ENCODE measurements around the gene MOB3B.

MOB3B gene

DNA sequence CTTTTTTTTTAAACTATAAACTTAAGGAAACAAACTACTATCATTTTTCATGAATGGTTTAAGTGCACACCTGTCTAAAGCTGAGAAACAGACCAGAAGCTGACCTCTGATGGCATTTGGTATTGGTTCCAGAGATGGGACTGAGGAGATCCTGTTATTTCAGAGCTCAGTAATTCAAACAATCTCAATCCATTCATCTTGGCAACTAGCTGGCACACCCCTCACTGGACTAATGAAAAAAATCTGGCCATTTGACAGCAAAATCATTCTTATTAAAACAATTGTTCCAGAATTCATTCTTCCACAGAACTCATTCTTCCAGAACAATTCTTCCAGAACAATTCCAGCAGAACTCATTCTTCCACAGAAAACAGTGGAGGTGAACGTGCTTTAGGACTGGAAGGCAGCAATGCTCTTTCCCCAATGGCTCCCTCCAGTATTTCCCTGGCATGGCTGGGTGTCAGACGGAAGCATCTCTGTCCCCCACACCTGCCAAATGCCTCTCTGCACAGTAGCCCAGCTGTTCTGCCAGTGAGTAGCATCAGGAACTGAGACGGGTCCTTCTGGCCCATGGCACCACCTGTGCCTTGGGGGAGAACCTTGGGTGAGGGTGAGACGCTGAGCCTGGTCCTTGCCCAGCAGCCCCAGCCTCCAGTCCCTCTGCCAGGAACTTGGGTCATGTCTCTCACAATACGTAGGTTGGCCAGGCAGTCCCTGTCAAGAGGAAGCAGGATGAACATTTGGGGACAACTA lies 145.2 kb downstream of the MOB3B start:
- no peak for DNase-seq

GRCh38 chr9:27383524-27383923 lies 146.1 kb downstream of the MOB3B start:
- no peak for DNase-seq

DNA sequence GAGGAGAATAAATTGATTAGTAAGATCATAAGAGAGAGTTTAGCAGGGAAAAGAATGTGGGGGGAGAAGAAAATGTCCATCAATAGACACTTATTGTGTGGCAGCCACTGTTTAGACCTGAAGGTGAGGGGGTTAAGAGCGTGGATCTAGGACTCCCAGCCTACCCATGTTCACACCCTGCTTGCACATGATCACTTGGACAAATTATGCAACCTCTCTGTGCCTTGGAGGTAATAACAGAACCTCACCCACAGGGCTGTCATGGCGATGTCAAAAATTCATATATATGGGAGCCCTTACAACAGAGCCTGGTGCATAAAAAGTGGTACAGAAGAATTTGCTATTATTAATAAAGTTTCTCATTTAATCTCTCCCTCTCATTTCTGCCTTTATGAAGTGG lies 146.6 kb downstream of the MOB3B start:
- no peak for DNase-seq

DNA sequence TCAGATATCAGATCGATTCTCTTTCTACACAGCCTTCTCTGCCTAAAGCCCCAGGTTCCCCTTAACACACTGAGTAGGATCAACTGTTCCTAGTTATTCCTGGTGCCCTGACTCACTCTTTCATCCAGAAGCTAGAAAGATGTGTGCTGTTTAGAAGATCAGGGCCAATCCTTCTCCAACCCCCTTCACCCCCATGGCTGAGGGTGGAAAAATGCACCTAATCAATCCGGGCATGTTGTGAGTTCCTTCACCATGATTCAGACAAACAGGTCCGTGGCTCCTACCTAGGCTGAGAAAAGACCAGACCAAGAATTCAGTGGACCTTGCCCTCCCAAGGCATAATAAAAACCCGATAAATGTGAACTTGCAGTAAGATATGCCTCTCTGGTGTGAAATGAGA lies 147.3 kb downstream of the MOB3B start:
- DNase-seq: no peak

- no peak for DNase-seq
Observed at GRCh38 chr9:27379311-27380251, 150.0 kb downstream of the MOB3B start.

DNA sequence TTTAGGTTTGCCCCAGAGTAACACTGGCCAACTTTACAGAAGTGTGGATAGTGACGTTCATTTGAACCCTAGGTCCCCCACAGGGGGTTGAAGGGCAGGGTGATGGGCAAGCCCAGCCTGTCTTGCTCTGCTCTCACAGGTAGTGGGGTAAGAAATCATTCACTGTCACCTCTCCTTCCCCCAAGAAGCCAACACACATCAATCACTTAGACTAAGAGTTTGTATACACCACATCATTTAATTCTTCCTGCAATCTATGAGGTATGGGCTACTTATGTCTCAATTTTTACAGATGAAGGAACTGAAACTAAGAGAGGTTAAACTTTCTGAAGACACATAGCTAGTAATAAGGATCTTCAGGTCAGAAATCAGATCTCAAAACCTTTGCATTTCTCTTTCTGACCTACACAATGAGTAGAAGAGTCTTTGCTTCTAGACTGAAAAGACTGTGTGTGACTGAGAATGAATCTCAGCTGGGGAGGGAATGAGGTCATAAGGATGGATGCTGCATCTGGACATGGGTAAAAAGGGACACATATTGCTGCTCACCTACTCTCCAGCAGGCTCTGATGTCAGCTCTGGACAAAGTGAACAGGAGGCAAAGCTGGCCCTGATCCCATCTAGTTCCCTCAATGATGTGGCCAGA lies 151.7 kb downstream of the MOB3B start:
- no peak for DNase-seq

- no peak for DNase-seq
Observed at GRCh38 chr9:27377147-27377807, 152.3 kb downstream of the MOB3B start.

DNA sequence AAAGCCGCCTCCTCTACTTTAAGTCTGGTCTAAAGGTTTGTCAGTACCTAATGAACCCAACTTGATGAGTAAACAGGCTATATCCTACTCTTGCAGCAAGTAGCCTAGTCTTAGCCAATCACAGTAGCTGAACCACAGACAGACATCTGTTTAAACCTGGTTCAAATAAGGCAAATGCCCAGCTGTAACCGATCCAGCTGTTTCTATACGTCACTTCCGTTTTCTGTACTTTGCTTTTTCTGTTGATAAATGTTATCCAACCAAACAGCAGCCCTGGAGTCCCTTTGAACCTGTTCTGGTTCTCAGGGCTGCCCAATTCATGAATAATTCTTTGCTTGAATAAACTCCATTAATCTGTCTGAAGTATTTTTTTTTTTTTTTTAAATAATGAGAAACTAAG lies 155.8 kb downstream of the MOB3B start:
- DNase-seq: no peak

DNA sequence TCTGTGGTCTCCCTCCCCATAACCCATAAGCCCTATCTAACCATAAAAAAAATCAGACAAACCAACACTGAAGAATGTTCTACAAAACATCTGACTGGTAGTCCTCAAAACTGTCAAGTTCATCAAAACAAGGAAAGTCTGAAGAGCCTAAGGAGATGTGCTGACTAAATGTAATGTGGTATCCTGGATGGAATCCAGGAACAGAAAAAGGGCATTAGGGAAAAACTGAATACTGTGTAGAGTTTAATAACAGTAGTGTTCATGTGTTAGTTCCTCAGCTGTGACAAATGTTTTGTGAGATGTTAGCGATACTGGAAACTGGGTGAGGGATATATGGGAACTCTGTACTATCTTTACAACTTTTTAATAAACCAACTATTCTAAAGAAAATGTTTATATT lies 157.0 kb downstream of the MOB3B start:
- no peak for DNase-seq

DNA sequence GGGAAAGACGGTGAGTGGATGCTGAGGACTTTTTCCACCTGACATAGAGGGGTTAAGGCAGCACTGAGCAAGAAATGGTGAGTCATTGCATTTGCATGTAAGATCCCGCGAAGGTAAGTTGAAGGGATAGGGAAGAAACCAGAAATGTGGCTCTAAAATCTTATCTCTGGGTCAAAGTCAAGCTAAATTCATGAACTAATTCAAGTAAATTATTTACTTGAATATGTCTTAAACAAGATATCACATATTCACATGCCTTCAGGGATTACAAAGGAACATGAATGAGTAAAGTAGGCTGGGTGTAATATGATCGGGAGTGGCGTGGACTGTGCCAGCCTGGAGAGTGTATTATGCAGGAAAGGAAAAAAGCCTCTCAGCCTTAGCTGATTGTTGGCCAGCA lies 158.2 kb downstream of the MOB3B start:
- DNase-seq: no peak

DNA sequence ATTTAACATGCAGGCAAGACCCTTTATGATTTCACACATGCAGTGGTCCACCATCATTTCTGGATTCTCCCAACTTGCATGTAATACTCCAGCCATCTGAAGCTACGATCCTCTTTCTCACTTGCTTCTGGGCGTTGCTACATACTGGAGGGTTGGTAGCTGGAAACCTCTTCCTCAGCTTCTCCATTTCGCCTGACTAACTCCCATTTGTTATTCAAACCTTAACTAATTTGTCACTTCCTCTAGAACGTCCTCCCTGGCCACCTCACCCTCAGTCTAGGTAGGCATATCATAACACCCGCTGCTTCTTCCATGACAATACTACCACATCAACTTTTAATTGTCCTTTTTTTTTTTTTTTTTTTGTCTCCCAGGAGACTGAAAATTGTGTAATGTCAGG lies 160.0 kb downstream of the MOB3B start:
- no peak for DNase-seq

DNA sequence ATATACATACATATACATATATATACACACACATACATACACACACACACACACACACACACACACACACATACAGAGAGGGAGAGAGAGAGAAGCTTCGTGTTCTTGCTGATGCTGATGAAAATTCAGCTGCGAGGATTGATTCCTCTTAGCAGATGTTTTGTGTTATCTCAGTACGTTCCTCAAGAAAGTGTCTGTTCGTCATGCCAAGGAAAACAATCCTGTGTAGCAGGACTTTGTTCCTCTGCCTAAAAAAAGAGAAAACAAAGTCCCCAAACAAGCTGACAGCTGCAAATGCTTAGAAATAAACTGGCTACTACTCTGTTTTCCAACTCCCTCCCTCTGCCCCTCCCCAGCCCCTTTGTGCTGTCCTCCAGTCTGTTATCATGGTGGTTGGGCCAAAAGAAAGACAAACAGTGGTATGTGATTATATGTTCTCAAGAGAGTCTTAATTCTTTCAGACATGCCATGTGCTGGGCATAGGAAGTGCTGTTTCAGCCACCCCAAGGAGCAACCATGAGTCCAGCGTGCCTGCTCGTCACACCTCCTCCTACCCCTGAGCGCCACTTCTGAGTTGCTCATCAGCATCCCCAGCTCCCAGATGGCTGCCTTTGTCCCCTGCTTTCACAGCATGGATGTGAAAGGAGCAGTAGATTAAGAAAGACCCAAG lies 161.2 kb downstream of the MOB3B start:
- no peak for DNase-seq

DNA sequence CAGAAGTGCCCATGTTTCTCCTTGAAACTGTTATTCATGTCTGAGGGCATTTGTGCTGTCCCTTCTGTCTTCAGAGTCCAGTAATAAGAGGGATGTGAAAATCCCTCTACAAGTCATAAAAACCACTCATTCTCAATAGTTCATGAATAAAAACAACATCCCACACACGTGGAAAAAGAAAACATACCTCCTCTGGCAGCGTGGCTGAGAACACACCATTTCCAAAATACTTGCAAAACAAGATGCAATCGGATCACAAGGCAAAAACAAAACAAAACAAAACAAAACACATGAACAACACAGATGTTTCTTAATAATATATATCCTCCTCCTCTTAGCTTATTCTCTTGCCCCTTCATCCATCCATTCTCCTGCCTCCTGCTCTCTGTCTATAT lies 161.7 kb downstream of the MOB3B start:
- DNase-seq: no peak

DNA sequence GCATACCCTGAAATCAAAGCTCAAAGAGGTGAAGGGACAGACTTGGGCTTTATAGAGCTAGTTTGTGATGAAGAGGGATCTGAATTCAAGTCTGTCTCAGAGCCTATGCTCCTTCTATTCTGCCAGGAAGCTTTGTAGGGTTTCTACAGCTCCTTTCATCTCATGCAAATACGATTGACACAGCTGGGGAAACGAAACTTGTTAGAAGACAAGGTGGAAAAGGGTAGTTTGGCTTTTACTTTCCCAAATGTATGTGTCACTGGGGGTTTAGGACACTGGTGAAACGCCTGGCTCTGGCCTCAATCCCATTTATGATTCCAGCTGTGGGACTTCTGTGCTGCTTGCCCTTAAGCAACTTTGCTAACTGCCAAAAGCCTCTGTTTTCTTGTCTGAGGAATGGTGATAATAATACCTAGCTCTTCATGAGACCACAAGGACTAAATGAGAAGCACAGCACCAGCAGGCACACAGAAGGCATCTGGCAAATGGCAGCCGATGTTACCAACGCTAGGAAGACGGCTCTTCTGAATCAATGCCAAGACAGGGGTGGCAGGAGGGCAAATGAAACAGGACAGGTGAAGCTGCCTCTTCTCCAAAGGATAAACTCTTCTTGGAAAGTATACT lies 162.3 kb downstream of the MOB3B start:
- DNase-seq: no peak

DNA sequence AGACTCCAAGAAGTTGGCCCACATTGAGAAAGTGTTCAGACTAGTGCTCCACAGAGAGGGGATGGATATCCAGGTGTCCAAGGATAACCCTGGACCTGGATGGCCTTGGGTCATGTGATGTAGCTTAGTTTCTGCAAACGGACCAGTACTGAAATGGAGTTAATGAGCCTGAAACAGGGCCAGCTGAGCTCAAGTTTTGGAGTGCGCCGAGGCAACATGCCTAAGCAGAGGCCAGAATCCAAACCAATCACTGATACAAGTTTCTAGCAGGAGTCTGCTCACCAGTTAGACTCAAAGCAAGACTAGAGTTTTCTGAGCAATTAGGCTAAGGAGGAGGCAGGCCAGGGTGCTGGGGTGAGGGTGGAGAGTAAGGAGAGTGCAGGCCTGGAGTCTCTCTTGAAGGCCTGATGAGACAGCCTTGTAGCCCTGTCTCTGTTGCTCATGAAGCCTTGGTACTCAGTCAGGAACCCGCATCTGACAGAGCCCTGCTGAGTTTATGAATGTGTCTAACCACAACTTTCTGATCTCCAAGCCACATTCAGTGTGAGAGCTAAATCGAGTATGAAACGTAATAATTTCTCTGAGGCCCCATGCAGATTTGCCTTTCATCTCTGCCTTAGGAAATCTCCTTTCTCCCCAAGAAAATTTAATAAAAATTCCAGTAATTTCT lies 163.8 kb downstream of the MOB3B start:
- DNase-seq: peak in 2 of 6 experiments; percentile 4 to 12

DNA sequence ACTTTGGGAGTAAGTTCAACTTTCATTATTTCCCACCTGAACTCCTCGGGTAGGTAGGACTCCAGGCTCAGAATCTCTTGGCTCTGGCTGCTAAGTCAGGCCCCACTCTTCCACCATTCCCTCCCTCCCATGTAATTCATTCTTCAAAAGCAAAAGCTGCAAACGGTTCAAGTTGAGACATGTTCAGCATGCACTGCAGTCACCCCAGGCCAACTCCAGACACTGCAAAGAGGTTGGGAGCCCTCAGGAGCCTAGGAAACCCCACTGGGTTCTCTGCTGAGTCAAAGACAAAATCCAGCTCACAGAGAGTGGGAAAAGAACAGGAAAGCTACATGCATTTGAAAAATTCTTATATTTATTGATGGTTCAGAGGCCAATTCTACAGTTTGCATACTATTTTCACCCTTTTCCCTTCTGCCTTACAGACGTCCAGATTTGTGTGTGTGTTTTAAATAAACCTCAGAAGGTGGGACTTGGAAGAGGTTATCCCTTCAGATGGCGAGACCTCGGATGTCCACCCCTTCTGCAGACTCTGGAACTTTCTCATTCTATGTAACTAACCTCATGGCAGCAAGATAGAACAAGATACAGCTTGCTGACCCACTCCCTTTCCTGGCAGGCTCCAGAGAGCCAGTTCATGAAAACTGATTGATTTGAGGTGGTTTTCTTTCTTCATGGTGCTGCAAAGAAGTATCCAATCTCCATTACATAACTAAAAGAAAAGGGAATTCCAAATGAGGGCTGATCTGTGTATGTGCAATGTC lies 167.0 kb downstream of the MOB3B start:
- no peak for DNase-seq

- no peak for DNase-seq
Observed at GRCh38 chr9:27361492-27361891, 168.1 kb downstream of the MOB3B start.

DNA sequence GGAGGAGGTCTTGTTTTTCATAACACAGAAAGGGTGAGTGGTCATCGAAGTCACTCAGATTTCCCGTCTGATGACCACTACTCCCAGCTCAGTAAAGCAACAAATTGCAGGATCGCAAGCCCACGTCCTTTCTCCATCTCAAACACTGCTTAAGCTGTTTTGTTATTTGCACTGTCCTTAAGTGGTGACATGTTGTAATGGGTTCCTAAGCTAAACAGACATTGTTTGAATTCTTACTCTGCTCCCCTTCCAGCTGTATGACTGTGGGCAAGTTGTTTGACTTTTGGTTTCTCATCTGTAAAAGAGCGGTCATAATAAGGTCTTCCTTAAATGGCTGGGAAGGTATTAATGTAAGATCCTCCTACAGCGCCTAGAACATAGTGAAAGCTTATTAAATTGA lies 169.9 kb downstream of the MOB3B start:
- DNase-seq: no peak

- DNase-seq: no peak
Observed at GRCh38 chr9:27358007-27358406, 171.6 kb downstream of the MOB3B start.

DNA sequence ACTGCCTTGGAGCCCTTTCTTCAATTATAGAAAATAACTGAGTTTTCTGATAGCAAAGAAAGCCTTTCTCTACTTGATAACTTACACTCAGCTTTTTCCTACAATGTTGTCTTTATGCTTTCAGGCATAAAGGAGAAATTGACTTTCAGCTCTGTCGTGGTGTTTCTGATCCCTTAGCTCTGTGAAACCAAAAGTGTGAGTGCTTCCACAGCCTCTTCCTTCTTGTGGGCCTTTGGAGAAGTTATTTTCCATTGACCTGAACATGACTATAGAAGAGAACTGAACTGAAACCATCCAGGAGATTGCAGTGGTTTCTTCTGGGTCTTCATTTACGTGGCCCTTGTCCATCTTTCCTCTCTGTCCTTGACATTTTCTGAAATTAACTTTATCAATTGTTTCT lies 173.2 kb downstream of the MOB3B start:
- DNase-seq: no peak

- DNase-seq: no peak
Observed at GRCh38 chr9:27355166-27355565, 174.4 kb downstream of the MOB3B start.
